HG03095 (cell line): Measurements from ENCODE around the gene LYPD1.

Experiments used
- ATAC-seq: cut with Tn5 transposase; IDR thresholded peaks from one replicate; pipeline ENCODE4 v1.9.1; 2021; ENCODE audit warnings: moderate library complexity; ENCODE audit not compliant: unreplicated experiment

The LYPD1 gene

DNA sequence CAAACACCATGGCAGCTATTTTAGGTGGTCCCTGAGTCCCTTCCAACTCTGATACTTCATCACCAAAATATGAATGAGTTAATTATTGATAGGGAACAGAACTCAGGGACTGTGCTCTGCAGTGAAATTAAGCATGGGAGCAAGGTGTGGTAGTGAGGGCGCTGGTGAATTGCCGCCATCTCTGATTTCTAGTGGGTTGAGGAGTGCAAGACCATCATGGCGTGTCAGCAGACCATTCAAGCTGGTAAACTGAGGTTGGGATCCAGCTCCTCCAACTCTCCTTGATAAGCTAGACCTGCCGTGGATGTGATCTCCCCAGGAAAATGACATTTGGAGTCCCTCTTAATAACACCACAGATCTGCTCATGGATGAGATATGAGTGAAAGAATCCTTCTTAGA is 70.4 kb downstream of the LYPD1 start:
- ATAC-seq = no peak

DNA sequence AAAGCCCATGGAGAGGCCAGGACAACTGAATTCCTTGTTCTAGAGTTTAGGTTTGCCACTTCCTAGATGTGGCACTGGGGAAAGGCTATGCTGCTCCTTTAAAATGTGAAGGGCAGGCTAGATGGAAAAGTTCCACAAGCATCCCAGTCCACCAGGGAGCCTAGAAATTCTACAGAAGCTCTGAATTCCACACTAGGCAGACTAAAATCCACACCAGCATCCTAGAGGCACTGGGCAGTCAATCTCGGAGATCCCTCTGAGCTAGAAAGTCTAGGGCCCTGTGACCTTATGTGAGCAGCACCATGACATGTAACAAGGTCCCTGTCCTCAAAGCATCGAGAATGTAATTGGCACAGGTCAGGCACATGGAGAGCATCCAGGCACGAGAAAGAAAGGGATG is 71.5 kb downstream of the LYPD1 start:
- ATAC-seq = no peak

DNA sequence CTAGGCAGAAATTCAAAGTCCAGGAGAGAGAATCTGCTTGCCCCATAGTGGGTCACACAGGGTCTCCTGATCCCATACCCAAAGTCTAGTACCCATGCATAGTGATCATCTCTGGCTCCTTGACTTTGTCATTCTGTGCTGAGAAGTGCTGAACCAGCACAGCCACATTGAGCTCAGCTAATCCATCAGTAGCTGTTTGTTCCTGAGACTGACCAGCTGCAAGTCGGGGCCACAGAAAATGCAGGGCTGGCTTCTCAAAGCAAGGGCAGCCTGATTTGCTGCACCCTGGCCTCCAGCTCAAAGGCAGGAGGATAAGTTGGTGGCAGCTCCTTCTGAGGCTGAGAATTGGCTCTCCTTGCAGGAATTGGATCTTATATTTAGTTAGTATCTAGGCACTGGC is 72.2 kb downstream of the LYPD1 start:
- ATAC-seq = no peak

DNA sequence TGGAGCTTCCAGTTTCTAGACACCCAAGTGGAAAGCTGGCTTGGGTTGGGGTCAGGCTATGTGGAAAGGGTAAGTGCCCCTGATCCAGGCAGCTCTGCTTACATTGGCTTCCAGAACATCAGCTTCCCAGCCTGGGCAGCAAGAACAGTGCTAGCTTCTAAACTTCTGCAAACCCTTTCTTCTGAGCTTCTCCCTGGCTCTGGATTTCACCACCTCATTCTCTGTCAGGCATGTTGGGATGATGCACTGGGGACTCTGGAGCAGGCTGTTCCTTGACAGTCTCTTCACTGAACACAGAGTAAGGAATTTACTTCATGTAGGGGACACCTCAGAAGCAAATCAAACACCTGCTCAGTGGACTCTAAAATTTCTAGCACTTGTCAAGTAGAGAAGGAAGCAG is 72.8 kb downstream of the LYPD1 start:
- no peak for ATAC-seq

DNA sequence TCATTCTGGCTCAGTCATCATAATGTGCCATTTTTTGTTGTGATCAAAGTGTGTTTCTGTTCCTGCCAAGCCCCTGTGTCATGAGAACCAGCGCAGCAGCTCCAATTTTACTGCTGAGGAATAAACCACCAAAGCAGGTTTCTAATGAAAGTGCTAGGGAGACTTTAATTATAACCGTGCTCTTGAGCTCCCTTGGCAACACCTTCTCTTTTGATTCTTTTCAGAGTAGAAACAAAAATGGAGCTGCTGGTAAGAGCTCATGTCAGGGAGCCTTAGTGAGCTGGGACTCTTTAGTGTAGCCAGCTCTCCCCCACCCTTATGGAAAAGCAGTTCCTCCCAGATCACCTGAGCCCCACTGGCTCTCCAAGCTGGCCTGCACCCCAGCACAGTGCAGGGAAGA is 74.3 kb downstream of the LYPD1 start:
- ATAC-seq = no peak

DNA sequence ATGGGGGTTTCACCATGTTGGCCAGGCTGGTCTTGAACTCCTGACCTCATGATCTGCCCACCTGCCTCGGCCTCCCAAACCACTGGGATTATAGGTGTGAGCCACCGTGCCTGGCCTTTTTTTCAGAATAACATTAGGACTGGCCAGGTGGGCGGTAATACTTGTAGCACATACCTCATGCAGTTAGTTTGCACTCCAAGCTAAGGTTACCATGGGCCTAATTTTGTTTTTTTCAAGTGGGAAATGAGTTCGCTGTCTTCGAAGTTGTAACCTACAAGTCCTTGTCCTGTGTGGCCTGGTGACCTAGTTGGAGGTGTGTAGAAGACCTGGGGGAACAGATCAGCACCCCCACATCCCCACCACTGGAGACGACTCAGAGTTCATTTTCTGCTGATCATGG is 74.8 kb downstream of the LYPD1 start:
- no peak for ATAC-seq
